ENCODE data around the gene DDN.

DDN gene

GRCh38 chr12:48982397-48983080 is 16.6 kb downstream of the DDN start:
- DNase-seq (ENCODE audit: low read depth) = no peak
- TF ChIP-seq, protein P1, sequence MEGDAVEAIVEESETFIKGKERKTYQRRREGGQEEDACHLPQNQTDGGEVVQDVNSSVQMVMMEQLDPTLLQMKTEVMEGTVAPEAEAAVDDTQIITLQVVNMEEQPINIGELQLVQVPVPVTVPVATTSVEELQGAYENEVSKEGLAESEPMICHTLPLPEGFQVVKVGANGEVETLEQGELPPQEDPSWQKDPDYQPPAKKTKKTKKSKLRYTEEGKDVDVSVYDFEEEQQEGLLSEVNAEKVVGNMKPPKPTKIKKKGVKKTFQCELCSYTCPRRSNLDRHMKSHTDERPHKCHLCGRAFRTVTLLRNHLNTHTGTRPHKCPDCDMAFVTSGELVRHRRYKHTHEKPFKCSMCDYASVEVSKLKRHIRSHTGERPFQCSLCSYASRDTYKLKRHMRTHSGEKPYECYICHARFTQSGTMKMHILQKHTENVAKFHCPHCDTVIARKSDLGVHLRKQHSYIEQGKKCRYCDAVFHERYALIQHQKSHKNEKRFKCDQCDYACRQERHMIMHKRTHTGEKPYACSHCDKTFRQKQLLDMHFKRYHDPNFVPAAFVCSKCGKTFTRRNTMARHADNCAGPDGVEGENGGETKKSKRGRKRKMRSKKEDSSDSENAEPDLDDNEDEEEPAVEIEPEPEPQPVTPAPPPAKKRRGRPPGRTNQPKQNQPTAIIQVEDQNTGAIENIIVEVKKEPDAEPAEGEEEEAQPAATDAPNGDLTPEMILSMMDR (conservative IDR thresholded peaks at IDR 0.05; ENCODE audit: low read length) = no peak
- no peak overlapping the region for H3K4me3 ChIP-seq (ENCODE audit: low read length)

GRCh38 chr12:48981757-48982157 is 17.4 kb downstream of the DDN start:
- no peak for DNase-seq (ENCODE audit: low read depth)
- H3K4me3 ChIP-seq (ENCODE audit: low read length) = no peak overlapping the region

DNA sequence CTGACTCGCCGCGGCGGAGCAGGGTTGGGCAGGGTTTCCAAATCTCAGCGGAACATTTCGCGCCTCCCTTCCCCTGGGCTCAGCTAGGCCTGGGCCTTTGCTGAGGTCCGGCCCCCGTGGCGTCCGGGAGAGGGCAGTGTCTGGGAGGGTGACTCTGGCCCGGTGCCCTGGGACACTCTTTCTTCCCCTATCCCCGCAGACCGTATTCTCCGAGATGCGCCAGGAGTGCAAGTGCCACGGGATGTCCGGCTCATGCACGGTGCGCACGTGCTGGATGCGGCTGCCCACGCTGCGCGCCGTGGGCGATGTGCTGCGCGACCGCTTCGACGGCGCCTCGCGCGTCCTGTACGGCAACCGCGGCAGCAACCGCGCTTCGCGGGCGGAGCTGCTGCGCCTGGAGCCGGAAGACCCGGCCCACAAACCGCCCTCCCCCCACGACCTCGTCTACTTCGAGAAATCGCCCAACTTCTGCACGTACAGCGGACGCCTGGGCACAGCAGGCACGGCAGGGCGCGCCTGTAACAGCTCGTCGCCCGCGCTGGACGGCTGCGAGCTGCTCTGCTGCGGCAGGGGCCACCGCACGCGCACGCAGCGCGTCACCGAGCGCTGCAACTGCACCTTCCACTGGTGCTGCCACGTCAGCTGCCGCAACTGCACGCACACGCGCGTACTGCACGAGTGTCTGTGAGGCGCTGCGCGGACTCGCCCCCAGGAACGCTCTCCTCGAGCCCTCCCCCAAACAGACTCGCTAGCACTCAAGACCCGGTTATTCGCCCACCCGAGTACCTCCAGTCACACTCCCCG is 18.0 kb downstream of the DDN start:
- no peak overlapping the region for H3K4me3 ChIP-seq (ENCODE audit: low read length)
- no peak for DNase-seq (ENCODE audit: low read depth)
- TF ChIP-seq, protein P1 (conservative IDR thresholded peaks at IDR 0.05; ENCODE audit: low read length) = no peak

More at GRCh38 chr12:48981757-48982157, 17.4 kb downstream of the DDN start:
- TF ChIP-seq, protein P1 (conservative IDR thresholded peaks at IDR 0.05; ENCODE audit: low read length) = no peak

DNA sequence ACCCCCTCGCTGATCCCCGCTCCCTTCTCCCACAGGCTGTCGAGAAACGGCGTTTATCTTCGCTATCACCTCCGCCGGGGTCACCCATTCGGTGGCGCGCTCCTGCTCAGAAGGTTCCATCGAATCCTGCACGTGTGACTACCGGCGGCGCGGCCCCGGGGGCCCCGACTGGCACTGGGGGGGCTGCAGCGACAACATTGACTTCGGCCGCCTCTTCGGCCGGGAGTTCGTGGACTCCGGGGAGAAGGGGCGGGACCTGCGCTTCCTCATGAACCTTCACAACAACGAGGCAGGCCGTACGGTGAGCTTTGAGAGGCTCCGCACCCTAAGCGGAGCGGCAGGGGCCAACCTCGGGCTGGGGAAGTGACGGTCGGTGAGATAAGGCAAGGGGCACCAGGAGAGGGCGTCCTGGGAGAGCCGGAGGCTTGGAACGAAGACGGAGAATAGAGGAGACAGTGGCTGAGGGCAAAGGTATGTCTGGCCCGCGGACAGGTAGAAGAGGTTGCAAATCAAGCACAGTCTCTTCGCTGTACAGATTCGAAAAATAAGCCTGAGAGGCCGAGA is 18.7 kb downstream of the DDN start:
- DNase-seq (ENCODE audit: low read depth) = no peak
- TF ChIP-seq, protein P1 (conservative IDR thresholded peaks at IDR 0.05; ENCODE audit: low read length) = no peak
- H3K4me3 ChIP-seq (ENCODE audit: low read length) = no peak overlapping the region

DNA sequence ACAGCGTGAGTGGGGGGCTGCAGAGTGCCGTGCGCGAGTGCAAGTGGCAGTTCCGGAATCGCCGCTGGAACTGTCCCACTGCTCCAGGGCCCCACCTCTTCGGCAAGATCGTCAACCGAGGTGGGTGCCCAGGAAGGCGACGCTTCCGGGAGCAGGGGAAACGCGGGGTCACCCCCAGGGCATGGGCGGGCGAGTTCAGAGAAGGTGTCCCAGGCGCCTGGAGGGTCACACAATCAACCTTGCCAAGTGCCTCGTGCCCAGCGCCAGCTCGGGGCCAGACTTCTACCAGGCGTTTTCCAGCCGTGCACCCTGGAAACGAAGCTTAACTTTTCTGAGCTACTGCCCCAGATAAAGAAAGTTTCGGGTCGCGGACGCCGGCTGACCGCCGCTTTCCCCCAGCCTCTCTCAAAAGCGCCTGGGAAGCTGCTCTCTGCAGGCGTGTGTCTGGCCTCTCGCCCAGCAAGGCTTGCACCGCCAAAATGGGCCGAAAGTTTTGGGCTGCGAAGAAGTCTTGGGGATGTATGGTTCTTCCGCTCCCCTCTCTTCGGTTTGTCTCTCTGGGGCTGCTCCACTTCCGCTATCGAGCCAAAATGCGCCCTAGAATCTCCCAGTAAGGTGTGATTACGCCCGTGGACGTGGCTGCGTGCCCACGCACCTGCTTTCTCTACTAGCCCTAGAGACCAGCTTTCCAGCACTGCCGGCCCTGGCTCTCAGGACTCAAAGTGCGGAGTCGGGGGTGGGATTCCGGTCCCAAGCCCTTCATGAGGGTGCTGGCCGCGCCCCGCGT is 19.4 kb downstream of the DDN start:
- DNase-seq (ENCODE audit: low read depth) = no peak
- TF ChIP-seq, protein P1 (conservative IDR thresholded peaks at IDR 0.05; ENCODE audit: low read length) = no peak
- peak overlapping the region; percentile 9; the same call in 1 of the 2 replicates for H3K4me3 ChIP-seq (ENCODE audit: low read length)

DNA sequence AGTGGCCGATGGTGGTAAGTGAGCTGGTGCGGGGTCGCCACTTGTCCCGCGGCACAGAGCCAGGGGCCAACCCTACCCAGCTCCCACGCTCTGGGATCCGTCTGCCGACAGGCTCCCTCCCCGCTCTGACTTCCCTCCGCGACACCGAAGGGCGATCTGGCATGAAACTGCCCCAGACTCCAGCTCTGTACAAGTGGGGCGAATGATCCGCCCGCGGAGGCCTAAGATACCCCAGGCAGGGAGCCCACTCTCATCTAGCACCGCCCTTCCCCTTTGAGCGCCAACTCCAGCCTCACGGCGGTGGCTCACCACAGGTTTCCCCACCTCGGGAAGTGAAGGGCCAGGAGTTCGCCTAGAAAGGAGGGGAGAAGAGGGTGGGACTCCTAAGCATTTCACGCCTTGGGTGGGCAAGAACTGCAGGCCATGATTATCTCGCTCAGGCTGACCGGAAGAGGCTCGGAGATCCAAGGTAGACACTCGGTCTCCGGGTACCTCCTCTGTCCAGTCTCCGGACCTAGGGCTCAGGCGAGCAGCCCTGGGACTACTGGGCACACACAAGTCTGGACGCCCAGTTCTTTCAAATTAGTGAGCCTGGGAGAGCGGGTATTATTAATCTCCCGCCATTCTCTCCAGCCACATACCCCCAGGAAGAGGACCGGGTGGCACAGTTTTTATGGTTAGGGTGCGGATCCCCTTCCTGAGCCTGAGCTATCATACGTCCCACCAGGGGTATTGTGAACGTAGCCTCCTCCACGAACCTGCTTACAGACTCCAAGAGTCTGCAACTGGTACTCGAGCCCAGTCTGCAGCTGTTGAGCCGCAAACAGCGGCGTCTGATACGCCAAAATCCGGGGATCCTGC is 20.2 kb downstream of the DDN start:
- DNase-seq (ENCODE audit: low read depth) = no peak
- TF ChIP-seq, protein P1 (conservative IDR thresholded peaks at IDR 0.05; ENCODE audit: low read length) = no peak
- peak overlapping the region; percentile 9 for H3K4me3 ChIP-seq (ENCODE audit: low read length)

Data from AG10803 (cell line).